Activated CD4-positive, alpha-beta T cell treated with anti-CD3 and anti-CD28 coated beads, Interleukin-2, amount 50 U/mL, for 4 hours (primary cell): ENCODE data around the gene YIPF2.
"Not testable (repeated sequence)": the region's sequence is repeated elsewhere in the genome, so short reads cannot be mapped to it uniquely, and the experiment has no call there.

Source experiments
- DNase-seq, 2 experiments: peaks; one replicate each; pipeline ENCODE4 v3.0.0-alpha.2; 2020

Gene YIPF2

GRCh38 chr19:10908380-10908960, 20.0 kb downstream of the YIPF2 start:
- no peak for DNase-seq

DNA sequence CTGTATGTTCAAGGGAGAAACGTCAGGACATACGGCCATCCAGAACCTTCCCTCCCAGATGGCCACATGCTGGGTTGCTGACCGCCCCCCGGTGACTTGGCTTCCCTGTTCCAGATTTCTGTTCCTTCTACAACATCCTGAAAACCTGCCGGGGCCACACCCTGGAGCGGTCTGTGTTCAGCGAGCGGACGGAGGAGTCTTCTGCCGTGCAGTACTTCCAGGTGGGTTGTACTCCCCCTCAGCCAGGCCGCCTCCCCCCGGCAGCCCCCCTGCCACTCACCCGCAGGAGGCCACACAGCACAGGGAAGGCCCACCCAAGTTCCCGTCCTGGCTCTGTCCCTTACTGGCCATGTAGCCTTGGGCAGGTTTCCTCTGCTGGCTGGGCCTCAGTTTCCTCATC, 20.5 kb downstream of the YIPF2 start:
- DNase-seq: no peak

DNA sequence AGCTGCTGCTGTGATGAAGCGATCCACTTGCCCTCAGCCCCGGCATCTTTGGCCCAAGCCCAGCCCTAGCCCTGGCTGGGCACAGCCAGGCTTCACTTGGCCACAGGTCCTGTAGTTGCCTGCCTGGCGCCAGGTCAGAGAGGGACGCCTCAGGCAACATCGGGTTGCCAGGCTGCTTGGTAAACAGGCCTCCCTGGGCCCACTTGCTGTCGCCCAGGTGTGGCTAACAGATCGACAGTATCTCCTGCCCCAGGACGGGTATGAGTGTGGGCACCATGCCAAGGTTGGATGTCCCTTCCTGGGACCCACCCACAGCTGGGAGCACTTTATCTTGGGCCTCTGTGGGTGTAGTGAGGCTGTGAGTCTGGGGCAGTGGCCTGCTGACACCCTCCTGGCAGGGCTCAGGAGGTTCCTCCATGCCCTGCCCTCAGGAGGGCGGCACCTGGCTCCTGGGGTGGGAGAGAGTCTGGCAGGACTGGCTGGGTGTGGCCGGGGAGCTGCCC, 29.2 kb downstream of the YIPF2 start:
- DNase-seq: no peak

DNA sequence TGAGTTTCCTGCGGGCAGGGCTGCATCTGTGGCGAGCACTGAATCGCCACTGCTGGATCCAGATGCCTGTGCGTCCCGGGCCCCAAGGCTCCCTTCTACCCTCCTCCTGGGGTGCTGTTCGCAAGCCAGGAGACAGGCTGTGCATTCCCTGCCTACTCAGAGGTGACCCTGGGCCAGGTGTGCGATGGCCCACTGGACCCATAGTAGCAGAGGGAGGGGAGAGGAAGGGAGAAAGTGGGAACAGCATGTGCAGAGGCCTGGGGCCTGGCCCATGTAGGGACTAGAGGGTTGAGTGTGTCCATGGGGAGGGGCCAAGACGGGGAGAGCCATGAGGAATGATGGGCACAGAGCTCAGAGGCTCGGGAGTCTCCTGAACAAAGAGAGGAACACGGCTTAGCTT, 29.8 kb downstream of the YIPF2 start:
- DNase-seq: no peak

GRCh38 chr19:10896851-10897526, 31.4 kb downstream of the YIPF2 start:
- no peak for DNase-seq

- no peak for DNase-seq
Measured at GRCh38 chr19:10895920-10896319, 32.5 kb downstream of the YIPF2 start.

DNA sequence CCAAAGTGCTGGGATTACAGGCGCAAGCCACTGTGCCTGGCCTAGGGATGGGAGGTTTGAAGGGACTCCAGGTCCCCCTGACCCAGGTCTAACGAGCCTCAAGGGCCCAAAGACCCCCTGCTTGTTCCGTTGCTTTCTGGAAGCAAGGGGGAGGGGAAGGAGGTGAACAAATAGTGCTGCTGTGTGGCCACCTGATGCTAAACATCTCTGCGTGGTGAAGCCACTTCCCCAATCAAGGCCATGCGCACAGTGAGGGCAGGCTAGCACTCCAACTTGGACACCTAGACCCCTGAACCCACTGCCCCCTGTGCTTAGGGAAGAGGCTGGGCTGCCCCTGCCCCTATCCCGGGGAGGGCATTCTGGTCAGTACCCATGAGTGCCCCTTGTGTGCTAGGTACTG, 33.1 kb downstream of the YIPF2 start:
- no peak for DNase-seq

DNA sequence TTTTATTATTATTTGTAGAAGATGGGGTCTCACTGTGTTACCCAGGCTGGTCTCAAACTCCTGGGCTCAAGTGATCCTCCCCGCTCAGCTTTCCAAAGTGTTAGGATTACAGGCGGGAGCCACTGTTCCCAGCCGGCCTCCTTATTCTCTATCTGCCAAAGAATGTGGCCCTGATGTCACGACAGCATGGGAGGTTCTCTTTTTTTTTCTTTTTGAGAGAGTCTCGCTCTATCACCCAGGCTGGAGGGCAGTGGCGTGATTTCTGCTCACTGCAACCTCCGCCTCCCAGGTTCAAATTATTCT, 33.6 kb downstream of the YIPF2 start:
- no peak for DNase-seq

GRCh38 chr19:10892256-10892655, 36.2 kb downstream of the YIPF2 start:
- no peak for DNase-seq

- DNase-seq: no peak
Measured at GRCh38 chr19:10891405-10892086, 36.9 kb downstream of the YIPF2 start.

GRCh38 chr19:10889880-10890279, 38.6 kb downstream of the YIPF2 start:
- DNase-seq: no peak

DNA sequence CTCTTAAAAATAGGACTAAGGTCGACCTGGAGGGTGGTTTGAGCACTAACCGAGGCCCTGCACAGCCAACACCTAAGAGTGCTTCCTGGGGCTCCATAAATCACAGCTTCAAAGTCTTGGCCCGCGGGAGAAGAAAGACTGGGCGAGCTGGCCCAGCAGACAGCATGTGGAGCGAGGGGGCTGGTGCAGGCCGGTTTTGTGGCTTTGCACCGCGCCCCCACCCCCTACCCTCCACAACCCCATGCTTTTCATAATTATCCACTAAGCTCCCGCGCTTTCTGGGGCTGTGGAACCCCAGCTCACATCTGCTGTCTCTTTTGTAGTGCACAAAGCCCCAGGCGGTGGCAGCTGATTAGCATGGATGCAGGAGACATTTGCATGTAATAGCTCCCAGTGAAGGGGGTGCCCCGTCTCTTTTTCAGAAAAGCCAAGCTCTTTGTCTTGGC, 40.0 kb downstream of the YIPF2 start:
- DNase-seq: no peak

- DNase-seq: no peak
Measured at GRCh38 chr19:10887616-10888367, 40.6 kb downstream of the YIPF2 start.

GRCh38 chr19:10885201-10886169, 43.0 kb downstream of the YIPF2 start:
- DNase-seq: no peak

- DNase-seq: no peak
Measured at GRCh38 chr19:10884274-10884673, 44.2 kb downstream of the YIPF2 start.

DNA sequence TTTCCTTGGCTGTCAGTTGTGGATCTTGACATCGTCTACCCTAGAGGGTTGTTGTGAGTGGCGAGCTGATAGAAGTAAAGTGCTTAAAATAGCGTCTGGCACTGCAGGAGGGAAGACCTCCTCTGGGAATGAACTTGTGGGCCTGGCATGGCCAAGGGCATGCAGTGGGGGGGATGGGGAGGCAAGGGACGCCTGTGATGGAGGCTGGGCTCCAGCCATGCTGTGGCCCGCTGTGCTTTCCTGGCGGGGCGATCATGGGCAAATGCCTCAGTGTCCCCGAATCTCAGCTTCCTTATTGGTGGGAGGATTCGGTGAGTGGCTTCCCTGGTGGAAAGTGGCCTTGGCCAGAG, 46.4 kb downstream of the YIPF2 start:
- no peak for DNase-seq

GRCh38 chr19:10881403-10882107, 46.9 kb downstream of the YIPF2 start:
- no peak for DNase-seq

DNA sequence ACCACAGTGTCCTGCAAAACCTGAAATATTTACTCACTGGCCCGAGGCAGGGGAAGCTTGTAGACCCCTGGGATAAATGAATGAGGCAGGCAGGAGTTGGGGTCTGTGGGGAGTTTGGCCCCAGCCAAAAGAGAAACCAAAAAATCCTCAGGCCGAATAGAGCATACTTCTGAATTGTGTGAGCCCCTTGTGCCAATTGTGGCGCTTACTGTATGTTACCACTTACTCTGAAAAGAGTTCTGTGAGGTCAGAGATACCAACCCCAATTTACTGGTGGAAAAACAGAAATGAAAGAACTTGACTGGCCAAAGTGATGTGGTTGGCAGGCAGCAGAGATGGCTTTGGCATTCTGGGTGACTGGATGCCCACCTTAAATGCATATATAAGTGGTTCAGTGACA, 50.2 kb downstream of the YIPF2 start:
- no peak for DNase-seq

GRCh38 chr19:10877608-10878007, 50.8 kb downstream of the YIPF2 start:
- not testable (repeated sequence) for DNase-seq

- no peak for DNase-seq
Measured at GRCh38 chr19:10876459-10877240, 51.8 kb downstream of the YIPF2 start.

- DNase-seq: no peak
Measured at GRCh38 chr19:10874024-10874423, 54.4 kb downstream of the YIPF2 start.
